Stimulated activated CD4-positive, alpha-beta T cell treated with anti-CD3 and anti-CD28 coated beads, Interleukin-1b, Interleukin-23, amount 100 ng/mL, for 4 hours (primary cell): ENCODE data around the gene BRF1.
"Not testable (repeated sequence)": the region's sequence is repeated elsewhere in the genome, so short reads cannot be mapped to it uniquely, and the experiment has no call there.

Source experiments
- DNase-seq, 2 donors: peaks; one replicate each; pipeline ENCODE4 v3.0.0-alpha.2; 2020; ENCODE audit warnings: low read depth in 2 of 2

BRF1 gene

GRCh38 chr14:105315211-105315721 is 14.5 kb upstream of the BRF1 start:
- peak in 1 of 2 donors; percentile 19 for DNase-seq

GRCh38 chr14:105314287-105315200 is 13.7 kb upstream of the BRF1 start, which contains the start of gene PACS2:
Gene PACS2, plus strand, starts transcription at chr14:105314748. Its CDS starts 171 bp downstream, at chr14:105314919.
- DNase-seq, result peak; percentile 63 to 77

- no peak for DNase-seq
Measured at GRCh38 chr14:105313381-105314286, 12.8 kb upstream of the BRF1 start.

- no peak for DNase-seq
Measured at GRCh38 chr14:105312973-105313372, 12.2 kb upstream of the BRF1 start.

- no peak for DNase-seq
Measured at GRCh38 chr14:105311838-105312237, 11.0 kb upstream of the BRF1 start.

- DNase-seq, result no peak
Measured at GRCh38 chr14:105309371-105309770, 8.6 kb upstream of the BRF1 start.

GRCh38 chr14:105307052-105307727 is 6.4 kb upstream of the BRF1 start:
- DNase-seq, result no peak

- no peak for DNase-seq
Measured at GRCh38 chr14:105305791-105306190, 5.0 kb upstream of the BRF1 start.

GRCh38 chr14:105305345-105305744 is 4.5 kb upstream of the BRF1 start:
- no peak for DNase-seq

- no peak for DNase-seq
Measured at GRCh38 chr14:105304565-105304964, 3.8 kb upstream of the BRF1 start.

GRCh38 chr14:105303949-105304348 is 3.1 kb upstream of the BRF1 start:
- DNase-seq, result no peak

- not testable (repeated sequence) for DNase-seq
Measured at GRCh38 chr14:105301915-105302249, 1.1 kb upstream of the BRF1 start.

- peak; percentile 99 to 100 for DNase-seq
Measured at GRCh38 chr14:105301103-105301914, 508 bp upstream of the BRF1 start.

GRCh38 chr14:105299654-105300541 is 903 bp downstream of the BRF1 start:
- peak in 1 of 2 donors; percentile 21 for DNase-seq

- DNase-seq, result not testable (repeated sequence)
Measured at GRCh38 chr14:105297311-105297710, 3.5 kb downstream of the BRF1 start.

- DNase-seq, result peak in 1 of 2 donors; percentile 17
Measured at GRCh38 chr14:105294142-105294597, 6.6 kb downstream of the BRF1 start.

- no peak for DNase-seq
Measured at GRCh38 chr14:105292826-105293711, 7.7 kb downstream of the BRF1 start.

GRCh38 chr14:105290621-105291346 is 10.0 kb downstream of the BRF1 start:
- no peak for DNase-seq
